Psoas muscle (tissue), 8 donors: ENCODE results near the gene LSAMP. TPM values are rescaled to one million over a fixed set of nuclear protein-coding genes. Genes with fewer than 3 reads are reported as not detected.

ENCODE experiments used
- ATAC-seq, 4 donors: fragments of 200-7000 bp; cut with Tn5 transposase; one replicate each; pipeline ENCODE4 v1.9.1; 2020; ENCODE audit warnings: moderate library complexity in 3 of 4, mild to moderate bottlenecking in 2 of 4
- DNase-seq, 2 donors: peaks; one replicate each; pipeline ENCODE4 v3.0.0-alpha.2; 2020
- H3K27ac ChIP-seq: fragments of 200-600 bp; one replicate; pipeline ENCODE4 v1.8.0; 2022
- H3K27me3 ChIP-seq, 3 donors: fragments of 200-600 bp in 1 of 3; one replicate each; pipeline versions ENCODE4 v1.6.1 to v1.8.0; 2013 to 2022; ENCODE audit warnings: low read length in 2 of 3, mild to moderate bottlenecking in 2 of 3, moderate library complexity in 1 of 3; ENCODE audit not compliant: insufficient read depth in 3 of 3
- H3K36me3 ChIP-seq, 2 donors: fragments of 200-600 bp in 1 of 2; one replicate each; pipeline versions ENCODE4 v1.6.1 to v1.8.0; 2013 to 2022; ENCODE audit warnings: low read depth in 1 of 2, mild to moderate bottlenecking in 1 of 2, moderate library complexity in 1 of 2; ENCODE audit not compliant: insufficient read depth in 1 of 2
- H3K4me1 ChIP-seq: fragments of 200-600 bp; one replicate; pipeline ENCODE4 v1.8.0; 2022
- H3K4me3 ChIP-seq: fragments of 200-600 bp; one replicate; pipeline ENCODE4 v1.8.0; 2022; ENCODE audit warnings: mild to moderate bottlenecking
- H3K9me3 ChIP-seq: fragments of 200-600 bp; one replicate; pipeline ENCODE4 v1.8.0; 2022
- CTCF ChIP-seq: fragments of 200-600 bp; IDR thresholded peaks from one replicate; pipeline ENCODE4 v1.8.0; 2022; ENCODE audit warnings: antibody characterized with exemption
- WGBS, 3 donors: extraction: QIAGEN DNeasy Blood & Tissue Kit; methylation state at CpG; one replicate each; pipeline versions ENCODE4 v1.1.6 to v1.1.7; 2013; 5-methylcytosine and 5-hydroxymethylcytosine counted together
- intact Hi-C, 2 donors: fragments of 100-400 bp; cut with DNase I; formaldehyde crosslinking; loops; one replicate each; pipeline versions ENCODE4 v1.11.0 to v1.14.2; 2022
- polyA plus RNA-seq, 3 donors: library from polyadenylated mRNA; stranded (reverse); fragments of 200-250 nt; gene quantifications; one replicate each; pipeline ENCODE4 v1.2.3, GENCODE V29; 2013
- total RNA-seq, 4 donors: library from RNA; stranded (reverse); fragmentation: NEBNext Ultra II Directional in 2 of 4; extraction: Animal tissue kit (Norgen Biotek cat#: 25700) in 2 of 4; gene quantifications; one replicate each; pipeline versions ENCODE4 v1.2.1 to v1.2.4, GENCODE V29; 2021 to 2023
- donor health status: healthy with polysubstance abuse.
- donor health status: DM: no; HTN: no; CAD: no; lungs with moderate emphysema.
- donor health status: Bipolar disorder and iron deficiency.
- donor health status: healthy.
- donor health status: DM: yes; HTN: yes; CAD: no.
- donor health status: DM: no; HTN: no; CAD: no.
- donor health status: DM: no; HTN: no; CAD: no.
- donor health status: DM: yes; HTN: yes; CAD: no.

LSAMP gene
- total and polyA plus RNA-seq, 7 donors, result 0.01 to 0.17 (median 0.04) TPM; not detected in 4

DNA sequence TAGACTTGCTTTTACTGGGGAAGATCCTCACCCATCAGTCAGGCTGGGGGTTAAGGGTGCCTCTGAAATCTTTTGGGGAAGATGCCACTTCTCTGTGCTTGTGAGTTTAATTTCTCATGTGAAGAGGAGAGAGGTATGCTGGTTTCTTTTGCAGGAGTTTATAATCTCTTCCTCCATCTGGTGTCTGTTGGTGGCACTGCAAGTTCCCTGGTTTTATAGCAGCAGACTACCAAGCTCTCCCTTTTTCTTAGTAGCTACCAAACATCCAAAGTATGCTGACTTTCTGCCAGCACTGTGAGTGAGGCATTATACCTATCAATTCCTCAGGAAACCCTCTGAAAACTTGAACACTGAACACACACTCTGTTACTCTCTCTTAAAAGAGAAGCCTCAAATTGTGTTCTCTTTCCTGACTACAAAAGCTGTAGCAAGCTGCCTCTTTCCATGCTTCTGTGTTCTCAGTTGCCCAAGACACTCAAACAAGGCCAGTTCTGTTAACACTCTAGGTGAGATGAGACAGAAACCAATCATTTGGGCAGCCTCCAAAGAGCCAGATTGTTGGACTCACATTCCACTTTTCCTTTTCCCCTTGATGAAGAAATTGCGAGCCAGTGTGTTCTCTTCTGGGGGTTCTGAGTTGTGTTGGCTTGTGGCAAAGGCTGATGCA, 522.5 kb downstream of the LSAMP start:
- intact Hi-C loops, result no loop called here
- Histone ChIP-seq H3K4me1 (no peaks in the 10 kb centered on the region), H3K9me3 (no peaks in the 10 kb centered on the region), H3K27me3 (no peaks in the 10 kb centered on the region), H3K27ac (no peak overlapping the region), H3K4me3 (no peak overlapping the region), H3K36me3 (no peaks in the 10 kb centered on the region)
- DNase-seq (no peak), ATAC-seq (no peak)
- 95 to 100% (median 95%) methylated on average over 1 of the region's 1 CpG for WGBS, 3 donors
- TF ChIP-seq CTCF, result no peak

DNA sequence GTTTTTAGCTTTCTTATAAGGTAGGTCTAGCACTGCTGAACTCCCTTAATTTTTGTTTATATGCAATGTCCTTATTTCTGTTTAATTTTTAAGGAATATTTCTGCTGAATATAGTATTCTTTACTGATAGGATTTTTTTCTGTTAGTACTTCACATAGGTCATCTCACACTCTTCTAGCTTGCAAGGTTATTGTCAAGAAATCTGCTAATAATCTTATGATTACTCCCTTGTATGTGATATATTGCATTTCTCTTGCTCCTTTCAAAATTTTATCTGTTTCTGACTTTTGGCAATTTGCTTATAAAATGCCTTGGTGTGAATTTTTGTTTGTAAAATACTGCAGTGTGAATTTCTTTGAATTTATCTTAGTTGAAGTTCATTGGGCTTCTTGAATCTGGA, 523.6 kb downstream of the LSAMP start:
- TF ChIP-seq CTCF, result no peak
- H3K27me3 ChIP-seq, result no peaks in the 10 kb centered on the region
- no peaks in the 10 kb centered on the region for H3K9me3 ChIP-seq
- no peaks in the 10 kb centered on the region for H3K4me1 ChIP-seq
- ATAC-seq (no peak), DNase-seq (no peak)
- no peak overlapping the region for H3K4me3 ChIP-seq
- no peaks in the 10 kb centered on the region for H3K36me3 ChIP-seq
- intact Hi-C loops, result no loop called here
- H3K27ac ChIP-seq, result no peak overlapping the region

DNA sequence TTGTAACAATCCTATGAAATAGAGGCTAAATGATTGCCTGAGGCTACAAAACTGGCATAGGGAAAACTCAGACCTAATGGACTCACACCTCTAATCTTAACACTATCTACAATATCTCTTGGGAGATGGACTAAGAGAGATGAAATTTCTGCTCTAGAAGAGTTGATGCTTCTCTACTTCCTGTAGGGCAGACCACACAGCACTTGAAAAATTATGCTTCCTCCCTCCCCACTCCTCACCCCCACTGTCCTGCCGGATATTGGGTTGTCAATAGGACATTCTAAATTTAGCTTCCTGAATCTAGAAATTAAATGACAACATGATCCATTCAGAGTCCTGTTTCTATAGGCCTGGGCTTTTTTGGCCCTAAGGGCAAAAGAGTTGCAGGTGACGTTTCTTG, 526.4 kb downstream of the LSAMP start:
- no peak for ATAC-seq
- intact Hi-C loops, result no loop called here
- Histone ChIP-seq H3K27ac (no peak overlapping the region), H3K36me3 (no peaks in the 10 kb centered on the region), H3K27me3 (no peaks in the 10 kb centered on the region), H3K4me3 (no peak overlapping the region), H3K9me3 (no peaks in the 10 kb centered on the region), H3K4me1 (no peaks in the 10 kb centered on the region)
- 57 to 76% (median 69%) methylated on average over 2 of the region's 2 CpGs for WGBS, 3 donors
- DNase-seq, result no peak
- no peak for TF ChIP-seq CTCF

DNA sequence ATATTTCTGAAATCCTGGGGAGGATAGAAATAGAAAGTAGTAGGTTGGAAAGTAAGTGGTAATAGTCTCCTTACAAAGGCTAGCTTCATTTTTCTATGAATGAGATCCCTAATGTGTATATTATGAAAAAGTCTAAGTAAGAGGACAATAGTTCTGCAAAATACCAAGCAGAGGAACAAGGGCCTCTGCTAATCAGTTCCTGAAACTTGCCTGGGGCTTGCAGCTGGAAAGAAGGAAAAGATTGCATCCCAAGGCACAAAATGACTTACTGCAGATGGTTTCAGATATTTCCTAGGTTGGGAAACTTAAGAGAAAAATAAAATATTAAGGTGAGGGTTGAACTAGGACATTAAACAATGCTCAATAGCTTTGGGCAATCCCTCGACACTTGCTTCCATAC, 528.4 kb downstream of the LSAMP start:
- ATAC-seq (no peak), DNase-seq (no peak)
- TF ChIP-seq CTCF, result no peak
- Histone ChIP-seq H3K9me3 (no peaks in the 10 kb centered on the region), H3K27ac (no peak overlapping the region), H3K36me3 (no peaks in the 10 kb centered on the region), H3K4me3 (no peak overlapping the region), H3K27me3 (no peaks in the 10 kb centered on the region), H3K4me1 (no peaks in the 10 kb centered on the region)
- intact Hi-C loops, result no loop called here
- WGBS, 3 donors, result 91 to 96% (median 92%) methylated on average over 1 of the region's 1 CpG

GRCh38 chr3:115915061-115915460, 530.2 kb downstream of the LSAMP start:
- no peak overlapping the region for H3K4me3 ChIP-seq
- H3K27me3 ChIP-seq, result no peaks in the 10 kb centered on the region
- no peak for TF ChIP-seq CTCF
- ATAC-seq (no peak), DNase-seq (no peak)
- intact Hi-C loops, result no loop called here
- H3K9me3 ChIP-seq, result no peaks in the 10 kb centered on the region
- H3K4me1 ChIP-seq, result no peaks in the 10 kb centered on the region
- 63 to 90% (median 80%) methylated on average over 1 of the region's 1 CpG for WGBS, 3 donors
- no peaks in the 10 kb centered on the region for H3K36me3 ChIP-seq
- no peak overlapping the region for H3K27ac ChIP-seq
